DMS153 treated with DMSO at 0.1 percent for 48 hours (cell line): ENCODE results near the gene DNM3.
"Not testable (repeated sequence)": the region's sequence is repeated elsewhere in the genome, so short reads cannot be mapped to it uniquely, and the experiment has no call there.

ENCODE experiments used
- DNase-seq: peaks from one replicate; lab custom pipeline; 2025; ENCODE audit not compliant: unreplicated experiment; lab: John Stamatoyannopoulos, UW

DNM3 gene

DNA sequence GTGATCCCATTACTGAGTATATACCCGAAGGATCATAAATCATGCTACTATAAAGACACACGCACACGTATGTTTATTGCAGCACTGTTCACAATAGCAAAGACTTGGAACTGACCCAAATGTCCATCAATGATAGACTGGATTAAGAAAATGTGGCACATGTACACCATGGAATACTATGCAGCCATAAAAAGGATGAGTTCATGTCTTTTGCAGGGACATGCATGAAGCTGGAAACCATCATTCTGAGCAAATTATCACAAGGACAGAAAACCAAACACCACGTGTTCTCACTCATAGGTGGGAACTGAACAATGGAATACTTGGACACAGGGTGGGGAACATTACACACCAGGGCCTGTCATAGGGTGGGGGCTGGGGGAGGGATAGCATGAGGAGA lies 466.2 kb downstream of the DNM3 start:
- not testable (repeated sequence) for DNase-seq

DNA sequence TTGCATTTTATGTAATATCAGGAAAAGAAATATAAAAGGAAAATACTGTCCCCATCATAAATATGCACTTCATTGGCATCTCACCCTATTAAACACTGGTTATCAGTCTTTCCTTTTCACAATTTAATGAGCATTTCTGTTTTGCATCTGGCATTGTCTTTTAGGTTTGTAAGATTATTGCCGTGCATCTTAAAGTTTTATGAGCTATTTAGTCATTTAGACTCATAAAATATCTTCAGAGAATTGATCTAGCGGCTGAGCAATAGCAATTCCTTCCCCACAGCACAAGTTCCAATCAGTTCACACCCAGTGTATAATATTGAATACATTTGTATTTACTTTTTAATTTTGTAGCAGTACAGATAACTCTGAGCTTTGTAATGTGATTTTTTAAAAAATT lies 466.8 kb downstream of the DNM3 start:
- no peak for DNase-seq

DNA sequence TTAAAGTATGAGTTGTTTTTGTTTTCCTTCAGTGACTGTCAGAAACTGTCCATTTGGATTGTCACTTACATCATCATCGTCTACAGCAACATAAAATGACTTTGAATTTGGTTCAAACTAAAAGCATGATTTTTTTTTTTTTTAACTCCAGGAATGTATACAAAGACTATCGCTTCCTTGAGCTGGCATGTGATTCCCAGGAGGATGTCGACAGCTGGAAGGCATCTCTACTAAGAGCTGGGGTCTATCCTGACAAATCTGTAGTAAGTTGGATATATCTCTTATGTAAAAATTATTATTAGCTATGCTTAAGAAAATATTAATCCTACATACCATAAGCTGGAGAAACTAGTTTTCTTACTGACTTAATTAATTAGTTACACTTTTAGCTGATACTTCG lies 467.3 kb downstream of the DNM3 start:
- no peak for DNase-seq

DNA sequence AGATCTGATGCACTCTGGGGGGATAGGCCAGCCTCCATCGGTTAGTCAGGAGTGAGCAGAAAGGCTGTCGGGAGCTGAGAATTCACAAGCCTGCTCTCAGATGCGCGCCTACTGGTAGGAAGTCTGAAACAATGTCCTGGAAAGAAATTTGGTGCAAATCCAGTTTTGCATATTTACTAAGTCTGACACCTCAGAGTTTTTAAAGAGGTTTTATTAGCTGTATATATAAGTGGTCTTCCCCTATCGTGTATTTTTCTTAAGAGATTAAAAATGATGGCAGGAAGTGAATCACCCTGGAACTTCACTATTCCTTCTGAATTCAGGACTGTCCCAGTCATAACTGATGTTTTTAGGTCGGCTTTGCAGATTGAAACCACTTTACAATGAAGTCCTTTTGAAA lies 479.4 kb downstream of the DNM3 start:
- no peak for DNase-seq

DNA sequence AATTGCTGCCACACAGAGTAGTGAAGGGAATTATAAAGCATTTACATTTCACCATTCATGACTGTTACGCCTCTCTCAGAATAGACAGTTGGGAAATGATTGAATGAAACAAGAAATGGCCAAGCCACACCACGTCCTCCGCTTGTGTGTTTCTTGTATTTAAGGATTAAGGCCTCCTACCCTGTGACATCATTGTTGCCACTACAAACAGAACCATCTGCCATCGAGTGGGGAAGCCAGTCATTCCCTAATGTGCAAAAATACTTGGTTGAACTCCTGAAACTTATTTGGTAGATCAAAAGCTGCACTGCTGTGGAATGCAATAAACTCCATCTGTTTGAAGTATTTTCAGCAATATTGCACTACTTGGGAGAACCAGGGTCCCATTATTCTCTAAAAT lies 480.2 kb downstream of the DNM3 start:
- DNase-seq = no peak

DNA sequence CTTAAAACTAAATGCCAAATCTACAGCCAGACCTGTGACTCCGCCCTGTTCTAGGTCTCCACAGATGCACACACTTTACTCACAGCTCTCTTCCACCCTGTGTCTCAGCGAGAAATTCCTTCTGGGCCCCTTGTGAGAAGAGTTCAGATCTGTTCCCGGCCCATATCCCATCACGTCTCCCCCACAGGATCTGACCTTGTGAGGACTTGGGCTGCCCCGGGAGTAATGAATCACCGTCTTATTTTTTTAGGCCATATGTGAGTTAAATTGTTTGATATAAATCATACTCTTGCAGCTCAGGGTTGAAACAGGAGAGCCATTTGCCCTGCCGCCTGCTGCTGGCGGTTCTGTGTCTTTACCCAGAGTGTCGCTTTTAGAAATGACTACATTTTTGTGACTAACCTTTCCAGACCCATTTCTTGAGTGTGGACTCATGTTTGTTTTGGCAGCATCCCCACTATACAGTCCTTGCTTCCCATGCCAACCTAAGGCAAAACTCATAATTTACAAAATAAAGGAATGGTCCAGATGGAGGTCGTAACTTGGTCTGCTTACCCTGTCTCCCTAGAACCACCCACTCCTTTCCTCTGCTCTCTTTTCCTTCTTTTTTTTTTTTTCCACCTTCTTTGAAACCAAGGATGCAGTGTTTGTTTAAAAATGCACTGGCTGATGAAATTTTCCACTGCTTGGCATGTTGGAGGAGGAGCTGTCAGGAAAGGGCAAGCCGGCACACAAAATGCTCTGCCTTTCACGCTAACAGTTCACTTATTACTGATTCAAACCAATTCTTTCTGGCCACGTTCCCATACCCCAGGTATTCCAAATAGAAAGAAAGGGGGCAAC lies 481.1 kb downstream of the DNM3 start:
- DNase-seq = no peak

DNA sequence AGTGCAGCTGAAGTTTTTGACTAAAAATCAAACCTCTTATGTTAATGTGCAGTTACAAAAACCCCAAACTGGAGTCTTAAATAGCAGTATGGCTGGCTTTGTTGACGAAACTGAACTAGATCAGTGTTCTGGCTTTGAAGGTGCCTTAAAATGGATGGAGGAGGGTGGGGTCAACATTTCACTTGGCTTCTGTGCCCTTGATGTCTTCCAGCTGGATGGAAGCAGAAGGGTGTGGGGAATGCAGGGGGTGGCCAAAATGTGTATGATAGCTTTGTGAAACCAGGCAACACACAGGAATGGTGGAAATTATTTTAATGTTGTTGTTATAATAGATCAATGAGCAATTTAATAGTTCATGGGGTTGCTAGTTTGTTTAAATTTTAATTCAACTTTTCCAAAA lies 482.4 kb downstream of the DNM3 start:
- no peak for DNase-seq

DNA sequence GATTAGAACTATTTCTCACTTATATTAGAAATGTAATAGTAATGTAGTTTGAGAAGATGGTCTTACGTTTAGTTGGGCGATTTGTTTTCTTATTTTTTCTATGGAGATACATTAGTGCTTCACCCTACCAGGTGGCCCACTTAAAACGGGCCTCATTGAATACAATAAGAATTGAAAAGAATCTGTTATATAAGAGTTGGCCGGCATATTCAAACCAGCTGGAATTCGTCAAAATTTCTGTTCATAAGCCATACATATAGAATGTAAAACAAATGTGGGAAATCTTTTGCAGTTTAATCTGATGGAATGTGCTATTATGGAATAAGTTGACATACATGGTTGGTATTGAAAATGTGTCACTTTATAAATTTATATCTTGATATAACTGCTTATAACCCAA lies 482.8 kb downstream of the DNM3 start:
- DNase-seq = no peak

DNA sequence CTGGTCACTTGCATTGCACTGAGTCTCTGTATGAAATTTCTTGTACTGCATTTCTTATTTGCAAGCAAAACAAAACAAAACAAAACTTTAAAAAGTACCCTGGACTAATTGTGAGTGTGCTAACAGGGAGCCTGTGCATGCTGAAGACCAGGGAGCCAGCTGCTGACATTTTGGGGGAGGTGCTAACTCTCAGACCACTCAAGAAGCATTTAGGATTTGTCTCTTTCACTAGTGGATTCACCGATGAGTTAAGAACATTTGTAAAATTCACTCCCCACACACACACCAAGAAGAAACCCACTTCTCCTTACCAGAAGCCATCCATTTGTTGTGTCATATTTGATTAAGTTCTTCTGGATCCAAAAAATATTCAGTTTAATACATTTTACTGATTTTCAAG lies 483.5 kb downstream of the DNM3 start:
- DNase-seq = no peak

DNA sequence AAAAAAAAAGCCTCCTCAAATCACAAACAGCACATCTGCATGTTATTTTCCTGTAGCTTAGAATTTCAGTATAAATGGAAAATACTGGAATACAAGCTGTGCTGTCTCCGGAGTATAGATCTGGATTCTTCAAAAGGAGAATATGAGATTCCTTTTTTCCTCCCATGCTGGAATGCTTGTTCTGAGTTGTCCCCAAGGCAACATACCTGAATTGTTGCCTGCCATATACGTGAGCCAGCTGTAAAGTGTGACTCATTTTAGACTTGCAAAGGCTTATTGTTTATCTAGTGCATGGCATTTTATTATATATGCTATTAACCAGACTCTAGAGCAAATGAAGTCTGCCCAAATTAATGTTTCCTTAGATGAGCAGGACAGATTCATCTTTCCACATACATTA lies 484.2 kb downstream of the DNM3 start:
- DNase-seq = no peak

DNA sequence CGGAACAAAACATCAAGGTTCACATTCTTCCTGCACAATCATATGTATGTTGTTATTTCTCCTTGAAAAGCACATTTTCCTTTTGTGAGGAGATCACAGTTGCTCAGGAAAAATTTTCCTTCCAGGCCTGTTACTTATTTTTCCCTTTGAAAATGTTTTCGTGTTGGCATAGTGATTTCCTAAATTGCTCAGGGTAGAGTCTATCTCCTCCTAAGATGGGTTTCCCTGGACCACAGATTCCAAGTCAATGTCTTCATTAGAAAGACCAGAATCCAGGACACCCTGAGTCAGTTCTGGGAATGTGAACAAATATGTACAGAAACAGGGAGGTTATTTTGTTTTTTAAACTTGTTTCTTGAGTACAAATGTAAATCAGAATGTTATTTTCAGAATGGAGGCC lies 484.8 kb downstream of the DNM3 start:
- no peak for DNase-seq

DNA sequence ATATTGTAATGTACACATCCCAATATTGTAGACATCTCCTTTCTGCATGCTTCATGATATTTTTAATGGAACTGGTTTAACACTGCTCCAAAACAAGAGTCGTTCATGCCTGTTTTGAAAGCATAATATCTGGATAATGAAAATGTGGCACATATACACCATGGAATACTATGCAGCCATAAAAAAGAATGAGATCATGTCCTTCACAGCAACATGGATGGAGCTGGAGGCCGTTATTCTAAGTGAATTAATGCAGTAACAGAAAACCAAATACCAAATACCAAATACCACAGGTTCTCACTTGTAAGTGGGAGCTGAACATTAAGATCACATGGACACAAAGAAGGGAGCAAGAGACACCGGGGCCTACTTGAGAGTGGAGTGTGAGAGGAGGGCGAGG lies 487.0 kb downstream of the DNM3 start:
- DNase-seq = no peak

DNA sequence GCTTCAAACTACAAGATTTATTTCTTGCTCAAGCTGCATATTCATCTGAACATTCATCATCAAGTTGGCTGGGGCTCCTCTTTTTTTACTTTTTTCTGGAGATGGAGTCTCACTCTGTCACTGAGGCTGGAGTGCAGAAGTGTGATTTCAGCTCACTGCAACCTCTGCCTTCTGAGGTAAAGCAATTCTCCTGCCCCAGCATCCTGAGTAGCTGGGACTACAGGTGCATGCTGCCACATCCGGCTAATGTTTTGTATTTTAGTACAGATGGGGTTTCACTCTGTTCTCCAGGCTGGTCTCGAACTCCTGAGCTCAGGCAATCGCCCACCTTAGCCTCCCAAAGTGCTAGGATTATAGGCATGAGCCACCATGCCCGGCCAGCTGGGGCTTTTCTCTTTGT lies 490.9 kb downstream of the DNM3 start:
- no peak for DNase-seq

DNA sequence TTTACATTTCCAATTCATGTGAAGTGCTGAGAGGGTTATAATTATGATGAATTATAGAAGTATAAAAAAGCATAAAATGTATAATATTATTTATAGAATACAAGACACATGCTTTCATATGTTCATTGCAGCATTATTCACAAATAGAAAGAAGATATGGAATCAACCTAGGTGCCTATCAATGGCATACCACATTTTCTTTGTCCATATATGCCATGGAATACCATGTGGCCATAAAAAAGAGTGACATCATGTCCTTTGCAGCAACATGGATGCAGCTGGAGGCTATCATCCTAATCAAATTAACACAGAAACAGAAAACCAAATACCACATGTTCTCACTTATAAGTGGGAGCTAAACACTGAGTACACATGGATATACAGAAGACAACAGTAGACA lies 494.1 kb downstream of the DNM3 start:
- no peak for DNase-seq

DNA sequence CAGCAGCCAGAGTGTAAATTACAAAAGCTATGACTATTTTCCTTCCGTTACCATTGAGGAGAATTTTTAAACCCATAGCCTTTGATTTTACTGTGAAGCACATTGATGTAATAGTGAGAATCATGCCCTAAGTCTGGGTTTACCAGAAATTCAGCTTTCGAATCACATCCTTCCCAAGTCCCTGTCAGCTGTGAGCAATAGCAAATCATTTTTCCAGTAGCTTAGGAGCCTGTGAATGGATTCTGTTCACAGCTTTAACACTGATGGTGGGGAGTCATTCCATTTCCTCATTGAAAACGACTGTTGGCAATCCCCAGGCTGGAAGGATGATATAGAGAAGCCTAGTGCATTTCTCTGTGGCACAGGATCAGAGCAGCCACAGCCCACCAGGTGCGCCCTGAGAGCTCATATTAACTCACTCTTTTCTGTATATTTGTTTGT lies 497.0 kb downstream of the DNM3 start:
- no peak for DNase-seq

DNA sequence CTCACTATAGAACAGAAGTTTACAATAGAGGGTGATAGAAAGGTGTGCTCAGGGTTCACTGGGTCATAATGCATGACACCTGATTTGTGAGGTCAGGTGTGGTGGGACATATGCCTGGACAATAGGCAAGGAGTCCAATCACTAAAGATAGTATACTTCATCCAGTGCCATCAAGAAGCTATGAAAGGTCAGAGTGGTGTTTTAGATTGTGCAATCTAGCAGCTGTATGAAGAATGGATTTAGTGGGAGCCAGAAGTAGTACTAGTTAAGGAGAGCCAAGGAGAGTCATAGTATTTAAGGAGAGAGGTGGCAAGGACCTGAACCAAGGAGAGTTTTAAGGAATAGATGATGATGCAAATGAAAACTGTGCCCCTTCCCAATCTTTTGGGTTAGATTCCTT lies 498.5 kb downstream of the DNM3 start:
- DNase-seq = no peak

DNA sequence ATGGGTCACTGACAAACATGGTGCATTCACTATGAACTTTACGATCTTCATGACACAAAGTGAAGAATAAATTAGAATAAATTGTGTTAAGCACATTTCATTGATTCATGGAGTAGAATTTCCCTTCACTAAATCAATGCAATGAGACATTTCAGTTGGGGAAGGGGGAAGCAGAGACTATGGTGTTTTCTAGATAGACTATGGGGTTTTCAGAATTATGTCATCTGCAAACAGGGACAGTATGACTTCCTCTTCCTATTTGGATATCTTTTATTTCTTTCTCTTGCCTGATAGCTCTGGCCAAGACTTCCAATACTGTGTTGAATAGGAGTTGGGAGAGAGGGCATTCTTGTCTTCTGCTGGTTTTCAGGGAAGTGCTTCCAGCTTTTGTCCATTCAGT lies 499.2 kb downstream of the DNM3 start:
- no peak for DNase-seq

DNA sequence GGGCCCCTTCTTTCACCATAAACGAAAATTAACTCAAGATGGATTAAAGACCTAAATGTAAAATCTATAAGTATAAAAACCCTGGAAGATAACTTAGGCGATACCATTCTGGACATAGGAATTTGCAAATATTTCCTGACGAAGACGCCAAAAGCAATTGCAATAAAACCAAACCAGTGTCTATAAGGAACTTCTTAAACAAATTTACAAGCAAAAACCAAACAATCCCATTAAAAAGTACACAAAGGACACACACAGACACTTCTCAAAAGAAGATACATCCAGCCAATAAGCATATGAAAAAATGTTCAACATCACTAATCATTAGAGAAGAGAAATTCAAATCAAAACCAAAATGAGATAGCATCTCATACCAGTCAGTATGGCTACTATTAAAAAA lies 500.4 kb downstream of the DNM3 start:
- DNase-seq = no peak

DNA sequence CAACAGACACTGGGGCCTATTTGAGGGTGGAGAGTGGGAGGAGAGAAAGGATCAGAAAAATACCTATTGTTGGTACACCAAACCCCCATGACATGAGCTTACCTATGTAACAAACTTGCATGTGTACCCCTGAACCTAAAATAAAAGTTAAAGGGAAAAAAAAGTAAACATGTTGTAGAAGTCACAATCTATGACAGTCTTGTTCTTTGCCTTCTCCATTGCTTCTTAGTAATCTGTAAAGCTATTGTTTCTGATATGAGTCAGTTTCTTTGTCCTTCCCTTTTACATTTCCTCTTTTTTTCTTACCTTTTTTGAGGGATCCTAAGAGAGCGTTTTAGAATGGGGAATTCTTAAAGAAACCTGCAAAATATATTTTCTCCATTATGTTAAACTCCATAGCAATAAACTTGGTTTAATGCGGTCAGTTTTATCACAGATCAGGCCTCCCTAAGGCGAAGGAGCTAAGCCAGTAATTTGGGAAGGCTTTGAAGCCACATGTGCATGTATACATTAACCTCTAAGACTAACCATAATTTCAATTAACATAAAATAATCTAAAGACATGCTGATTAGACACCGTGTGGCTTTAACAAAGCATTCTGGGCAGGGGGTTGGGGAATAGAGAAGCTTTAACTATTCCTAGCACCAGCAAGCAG lies 501.4 kb downstream of the DNM3 start:
- DNase-seq = no peak

DNA sequence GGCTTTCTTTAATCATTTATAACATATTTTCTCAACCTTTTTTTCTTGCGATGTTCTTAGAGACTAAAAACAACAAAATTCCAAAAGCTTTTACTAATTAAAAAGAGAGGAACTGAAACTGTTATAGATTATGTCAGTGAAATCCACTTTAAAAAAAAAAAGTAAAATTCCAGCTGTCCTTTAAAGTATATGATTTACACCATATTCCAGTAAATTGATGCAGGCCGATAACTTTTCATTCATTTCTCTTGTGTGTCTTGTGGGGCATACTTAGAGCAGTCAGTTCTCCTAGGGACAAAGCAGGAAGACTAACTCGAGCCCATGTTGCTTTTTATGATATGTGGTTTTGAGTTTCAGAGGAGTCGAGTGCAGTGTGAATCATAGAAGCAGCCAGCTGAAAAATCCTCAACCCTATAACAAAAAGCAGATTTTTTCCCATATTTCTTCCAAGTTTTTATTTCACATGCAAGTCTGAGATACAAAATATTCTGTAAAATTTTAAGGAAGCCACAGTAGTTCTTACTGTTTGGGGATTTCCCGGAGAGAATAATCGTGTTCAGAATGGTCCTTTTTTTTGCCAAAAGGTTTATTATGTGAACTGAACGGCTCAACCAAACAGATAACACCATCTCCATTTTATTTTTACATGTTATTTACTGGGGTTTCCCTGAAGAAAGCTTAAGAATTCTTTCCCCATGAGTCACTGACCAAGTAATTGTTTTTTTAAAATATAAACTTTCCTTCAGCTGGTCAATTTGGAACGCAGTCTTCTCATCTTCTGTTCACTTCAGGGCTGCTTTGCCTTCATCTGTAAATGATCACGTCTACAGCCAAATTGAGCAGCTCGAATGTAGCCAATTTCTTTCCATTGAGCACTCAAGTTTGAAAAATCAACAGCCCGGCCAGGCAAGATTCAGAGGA lies 502.2 kb downstream of the DNM3 start:
- DNase-seq = no peak

DNA sequence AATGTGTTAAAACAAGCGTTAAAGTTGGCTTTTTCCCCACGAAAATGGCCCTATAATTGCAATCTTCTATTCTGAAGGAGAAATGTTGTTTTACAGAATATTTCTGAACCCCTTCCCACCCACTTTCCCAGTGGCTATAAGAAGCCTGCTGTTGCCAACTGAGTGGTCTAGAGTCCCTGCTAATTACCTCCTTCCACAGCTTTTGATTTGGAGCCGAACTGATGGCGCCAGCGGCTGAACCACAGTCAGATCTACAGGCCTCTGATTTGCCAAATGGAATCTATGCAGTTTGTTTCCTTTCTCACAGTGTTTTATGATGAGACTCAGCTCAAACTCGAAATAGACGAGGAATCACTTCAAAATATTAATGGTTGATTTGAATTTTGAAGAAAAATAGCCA lies 503.1 kb downstream of the DNM3 start:
- DNase-seq = no peak

DNA sequence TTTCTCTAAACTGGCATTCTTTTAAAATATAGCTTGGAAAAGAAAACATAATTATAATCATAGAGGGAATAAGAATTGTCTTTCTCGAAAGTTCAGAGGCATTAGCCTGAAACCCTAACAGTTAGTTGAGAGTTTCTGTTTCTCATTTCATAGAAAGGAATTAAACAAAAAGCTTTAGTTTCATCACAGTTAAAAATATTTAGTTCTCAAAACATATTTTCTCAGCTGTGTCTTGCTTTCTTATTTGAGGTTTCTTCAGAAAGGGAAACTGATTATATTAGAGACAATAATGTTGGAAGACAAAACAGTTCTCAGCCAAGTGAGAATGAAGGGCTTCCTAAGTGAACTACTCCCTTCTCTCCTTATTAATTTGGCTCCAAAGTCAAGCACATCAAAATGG lies 503.8 kb downstream of the DNM3 start:
- DNase-seq = no peak
